ENCODE measurements around the gene KANTR.

Gene KANTR

GRCh38 chrX:53078943-53079342, 15.0 kb upstream of the KANTR start:
- in situ Hi-C loops (cut with HindIII; ENCODE audit: low pct_ligation_motif_present, low pct_unique_long_range_greater_than_20kb, low sequenced_read_pairs): no loop called here
- DNase-seq: no peak

GRCh38 chrX:53080628-53081580, 13.0 kb upstream of the KANTR start:
- in situ Hi-C loops (cut with HindIII; ENCODE audit: low pct_ligation_motif_present, low pct_unique_long_range_greater_than_20kb, low sequenced_read_pairs): no loop called here
- DNase-seq: no peak

- DNase-seq: peak; percentile 87
- in situ Hi-C loops (cut with HindIII; ENCODE audit: low pct_ligation_motif_present, low pct_unique_long_range_greater_than_20kb, low sequenced_read_pairs): no loop called here
Measured at GRCh38 chrX:53081925-53082772, 11.8 kb upstream of the KANTR start, which contains the start of gene TSPYL2. Gene TSPYL2 (plus strand): TSS chrX:53082367. CDS start chrX:53082499, 132 bp downstream.

- DNase-seq: no peak
- in situ Hi-C loops (cut with HindIII; ENCODE audit: low pct_ligation_motif_present, low pct_unique_long_range_greater_than_20kb, low sequenced_read_pairs): no loop called here
Measured at GRCh38 chrX:53082773-53083616, 10.9 kb upstream of the KANTR start.

- in situ Hi-C loops (cut with HindIII; ENCODE audit: low pct_ligation_motif_present, low pct_unique_long_range_greater_than_20kb, low sequenced_read_pairs): no loop called here
- no peak for DNase-seq
Measured at GRCh38 chrX:53084043-53084570, 9.8 kb upstream of the KANTR start.

GRCh38 chrX:53084863-53085262, 9.1 kb upstream of the KANTR start:
- DNase-seq: no peak
- in situ Hi-C loops (cut with HindIII; ENCODE audit: low pct_ligation_motif_present, low pct_unique_long_range_greater_than_20kb, low sequenced_read_pairs): no loop called here

- DNase-seq: no peak
- in situ Hi-C loops (cut with HindIII; ENCODE audit: low pct_ligation_motif_present, low pct_unique_long_range_greater_than_20kb, low sequenced_read_pairs): no loop called here
Measured at GRCh38 chrX:53085661-53086229, 8.2 kb upstream of the KANTR start.

- no peak for DNase-seq
- in situ Hi-C loops (cut with HindIII; ENCODE audit: low pct_ligation_motif_present, low pct_unique_long_range_greater_than_20kb, low sequenced_read_pairs): no loop called here
Measured at GRCh38 chrX:53086464-53086863, 7.5 kb upstream of the KANTR start.

- in situ Hi-C loops (cut with HindIII; ENCODE audit: low pct_ligation_motif_present, low pct_unique_long_range_greater_than_20kb, low sequenced_read_pairs): no loop called here
- no peak for DNase-seq
Measured at GRCh38 chrX:53087388-53087831, 6.5 kb upstream of the KANTR start.

- in situ Hi-C loops (cut with HindIII; ENCODE audit: low pct_ligation_motif_present, low pct_unique_long_range_greater_than_20kb, low sequenced_read_pairs): no loop called here
- peak; percentile 62 for DNase-seq
Measured at GRCh38 chrX:53088136-53088974, 5.6 kb upstream of the KANTR start.

GRCh38 chrX:53089224-53089842, 4.6 kb upstream of the KANTR start:
- DNase-seq: peak; percentile 45
- in situ Hi-C loops (cut with HindIII; ENCODE audit: low pct_ligation_motif_present, low pct_unique_long_range_greater_than_20kb, low sequenced_read_pairs): no loop called here

- no peak for DNase-seq
- in situ Hi-C loops (cut with HindIII; ENCODE audit: low pct_ligation_motif_present, low pct_unique_long_range_greater_than_20kb, low sequenced_read_pairs): no loop called here
Measured at GRCh38 chrX:53089925-53090324, 4.0 kb upstream of the KANTR start.

GRCh38 chrX:53091354-53091753, 2.6 kb upstream of the KANTR start:
- in situ Hi-C loops (cut with HindIII; ENCODE audit: low pct_ligation_motif_present, low pct_unique_long_range_greater_than_20kb, low sequenced_read_pairs): no loop called here

GRCh38 chrX:53093177-53093655, 726 bp upstream of the KANTR start:
- peak; percentile 76 for DNase-seq
- in situ Hi-C loops (cut with HindIII; ENCODE audit: low pct_ligation_motif_present, low pct_unique_long_range_greater_than_20kb, low sequenced_read_pairs): no loop called here

More at GRCh38 chrX:53091354-53091753, 2.6 kb upstream of the KANTR start:
- DNase-seq: no peak

GRCh38 chrX:53094582-53094905, 602 bp downstream of the KANTR start:
- DNase-seq: no peak
- in situ Hi-C loops (cut with HindIII; ENCODE audit: low pct_ligation_motif_present, low pct_unique_long_range_greater_than_20kb, low sequenced_read_pairs): no loop called here

GRCh38 chrX:53095796-53096195, 1.9 kb downstream of the KANTR start:
- no peak for DNase-seq
- in situ Hi-C loops (cut with HindIII; ENCODE audit: low pct_ligation_motif_present, low pct_unique_long_range_greater_than_20kb, low sequenced_read_pairs): no loop called here
